HG03159 (cell line): ENCODE data around the gene SSR3.
"Not testable (repeated sequence)": the region's sequence is repeated elsewhere in the genome, so short reads cannot be mapped to it uniquely, and the experiment has no call there.

ENCODE experiments used
- ATAC-seq: cut with Tn5 transposase; IDR thresholded peaks from one replicate; pipeline ENCODE4 v1.9.1; 2021; ENCODE audit warnings: mild to moderate bottlenecking, moderate library complexity; ENCODE audit not compliant: unreplicated experiment

The SSR3 gene

GRCh38 chr3:156554842-156555687, at the start of gene SSR3:
Gene SSR3, minus strand, starts transcription at chr3:156555117. Its CDS starts 28 bp downstream, at chr3:156555089.
- ATAC-seq: peak; percentile 99

GRCh38 chr3:156604064-156604641, 49.2 kb upstream of the SSR3 start:
- no peak for ATAC-seq

GRCh38 chr3:156603379-156604017, 48.6 kb upstream of the SSR3 start:
- ATAC-seq: no peak

- ATAC-seq: no peak
Measured at GRCh38 chr3:156602424-156602823, 47.5 kb upstream of the SSR3 start.

GRCh38 chr3:156601497-156601896, 46.6 kb upstream of the SSR3 start:
- no peak for ATAC-seq

- no peak for ATAC-seq
Measured at GRCh38 chr3:156600834-156601233, 45.9 kb upstream of the SSR3 start.

GRCh38 chr3:156599089-156599874, 44.4 kb upstream of the SSR3 start:
- no peak for ATAC-seq

GRCh38 chr3:156598413-156598812, 43.5 kb upstream of the SSR3 start:
- no peak for ATAC-seq

GRCh38 chr3:156594219-156594683, 39.3 kb upstream of the SSR3 start:
- ATAC-seq: no peak

GRCh38 chr3:156593814-156594213, 38.9 kb upstream of the SSR3 start:
- no peak for ATAC-seq

GRCh38 chr3:156589806-156590205, 34.9 kb upstream of the SSR3 start:
- not testable (repeated sequence) for ATAC-seq

GRCh38 chr3:156587760-156588069, 32.8 kb upstream of the SSR3 start:
- ATAC-seq: no peak

- no peak for ATAC-seq
Measured at GRCh38 chr3:156586905-156587759, 32.2 kb upstream of the SSR3 start.

- no peak for ATAC-seq
Measured at GRCh38 chr3:156583469-156583868, 28.6 kb upstream of the SSR3 start.

GRCh38 chr3:156582532-156583183, 27.7 kb upstream of the SSR3 start:
- ATAC-seq: no peak

GRCh38 chr3:156581954-156582353, 27.0 kb upstream of the SSR3 start:
- ATAC-seq: no peak

GRCh38 chr3:156581033-156581432, 26.1 kb upstream of the SSR3 start:
- no peak for ATAC-seq

GRCh38 chr3:156579427-156579851, 24.5 kb upstream of the SSR3 start:
- no peak for ATAC-seq

- ATAC-seq: no peak
Measured at GRCh38 chr3:156577736-156578135, 22.8 kb upstream of the SSR3 start.
